Skeletal muscle satellite cell (primary cell): ENCODE data around the gene ZNF609.
"Not testable (repeated sequence)": the region's sequence is repeated elsewhere in the genome, so short reads cannot be mapped to it uniquely, and the experiment has no call there.

Experiments
- H3K27me3 ChIP-seq: 2 replicates; pipeline ENCODE4 v1.7.0; 2013; ENCODE audit warnings: low read length; ENCODE audit not compliant: control insufficient read depth, insufficient read depth
- H3K36me3 ChIP-seq: 2 replicates; pipeline ENCODE4 v1.7.0; 2013; ENCODE audit warnings: mild to moderate bottlenecking, control low read depth, low read length; ENCODE audit not compliant: insufficient read depth
- H3K4me1 ChIP-seq: 2 replicates; pipeline ENCODE4 v1.7.0; 2013; ENCODE audit warnings: low read length; ENCODE audit not compliant: control insufficient read depth, insufficient read depth
- H3K4me2 ChIP-seq: 2 replicates; pipeline ENCODE4 v1.7.0; 2013; ENCODE audit warnings: mild to moderate bottlenecking, low read length
- H3K4me3 ChIP-seq: 2 replicates; pipeline ENCODE4 v1.7.0; 2013; ENCODE audit warnings: low read length
- H3K9ac ChIP-seq: 2 replicates; pipeline ENCODE4 v1.7.0; 2013; ENCODE audit warnings: mild to moderate bottlenecking, low read depth, low read length, moderate library complexity
- H3K9me3 ChIP-seq: replicated peaks from 2 replicates; pipeline ENCODE4 v1.7.0; 2013; ENCODE audit warnings: mild to moderate bottlenecking, control low read depth, low read length

The ZNF609 gene

GRCh38 chr15:64634576-64635498 is 174.5 kb downstream of the ZNF609 start:
- Histone ChIP-seq H3K4me3 (no peak overlapping the region), H3K4me1 (peaks cover 9% of the 10 kb centered on the region)

GRCh38 chr15:64635499-64636495 is 175.4 kb downstream of the ZNF609 start:
- Histone ChIP-seq H3K4me2 (no peak overlapping the region), H3K9me3 (no peaks in the 10 kb centered on the region), H3K9ac (no peak overlapping the region), H3K4me1 (peaks cover 9% of the 10 kb centered on the region), H3K36me3 (peaks cover 13% of the 10 kb centered on the region), H3K27me3 (no peaks in the 10 kb centered on the region), H3K4me3 (no peak overlapping the region)

More at GRCh38 chr15:64634576-64635498, 174.5 kb downstream of the ZNF609 start:
- no peaks in the 10 kb centered on the region for H3K9me3 ChIP-seq
- no peaks in the 10 kb centered on the region for H3K27me3 ChIP-seq
- H3K9ac ChIP-seq: no peak overlapping the region
- no peak overlapping the region for H3K4me2 ChIP-seq
- H3K36me3 ChIP-seq: peaks cover 13% of the 10 kb centered on the region

- Histone ChIP-seq H3K4me1 (peaks cover 9% of the 10 kb centered on the region), H3K4me3 (no peak overlapping the region), H3K27me3 (no peaks in the 10 kb centered on the region)
These were observed 176.2 kb downstream of the ZNF609 start for GRCh38 chr15:64636556-64636955.

GRCh38 chr15:64637412-64637811 is 177.0 kb downstream of the ZNF609 start:
- Histone ChIP-seq H3K4me3 (no peak overlapping the region), H3K9ac (no peak overlapping the region), H3K4me2 (no peak overlapping the region), H3K36me3 (peaks cover 4% of the 10 kb centered on the region), H3K27me3 (no peaks in the 10 kb centered on the region), H3K4me1 (peaks cover 9% of the 10 kb centered on the region), H3K9me3 (no peaks in the 10 kb centered on the region)

More at GRCh38 chr15:64636556-64636955, 176.2 kb downstream of the ZNF609 start:
- Histone ChIP-seq H3K9me3 (no peaks in the 10 kb centered on the region), H3K9ac (no peak overlapping the region), H3K4me2 (no peak overlapping the region), H3K36me3 (peaks cover 8% of the 10 kb centered on the region)

- not testable (repeated sequence) for H3K4me2 ChIP-seq, H3K4me3 ChIP-seq, H3K36me3 ChIP-seq, H3K9me3 ChIP-seq, H3K27me3 ChIP-seq, H3K4me1 ChIP-seq, H3K9ac ChIP-seq
These were observed 179.4 kb downstream of the ZNF609 start for GRCh38 chr15:64639744-64640143.

- no peak overlapping the region for H3K4me3 ChIP-seq
- no peak overlapping the region for H3K4me2 ChIP-seq
- peaks cover 4% of the 10 kb centered on the region for H3K36me3 ChIP-seq
- H3K4me1 ChIP-seq: peaks cover 5% of the 10 kb centered on the region
- no peaks in the 10 kb centered on the region for H3K27me3 ChIP-seq
- no peaks in the 10 kb centered on the region for H3K9me3 ChIP-seq
- no peak overlapping the region for H3K9ac ChIP-seq
These were observed 179.9 kb downstream of the ZNF609 start for GRCh38 chr15:64640146-64640871.

GRCh38 chr15:64642875-64643274 is 182.5 kb downstream of the ZNF609 start:
- no peak overlapping the region for H3K4me2 ChIP-seq
- H3K4me3 ChIP-seq: no peak overlapping the region

GRCh38 chr15:64643685-64644084 is 183.3 kb downstream of the ZNF609 start:
- Histone ChIP-seq H3K9ac (no peak overlapping the region), H3K4me2 (no peak overlapping the region)

More at GRCh38 chr15:64642875-64643274, 182.5 kb downstream of the ZNF609 start:
- Histone ChIP-seq H3K9ac (no peak overlapping the region), H3K9me3 (no peaks in the 10 kb centered on the region), H3K27me3 (no peaks in the 10 kb centered on the region), H3K36me3 (no peaks in the 10 kb centered on the region), H3K4me1 (no peaks in the 10 kb centered on the region)

GRCh38 chr15:64644811-64645210 is 184.4 kb downstream of the ZNF609 start:
- not testable (repeated sequence) for H3K9ac ChIP-seq, H3K4me3 ChIP-seq, H3K4me2 ChIP-seq, H3K9me3 ChIP-seq, H3K36me3 ChIP-seq, H3K27me3 ChIP-seq, H3K4me1 ChIP-seq

More at GRCh38 chr15:64643685-64644084, 183.3 kb downstream of the ZNF609 start:
- Histone ChIP-seq H3K4me1 (no peaks in the 10 kb centered on the region), H3K9me3 (no peaks in the 10 kb centered on the region), H3K36me3 (no peaks in the 10 kb centered on the region), H3K4me3 (no peak overlapping the region), H3K27me3 (no peaks in the 10 kb centered on the region)

GRCh38 chr15:64645995-64646394 is 185.6 kb downstream of the ZNF609 start:
- no peaks in the 10 kb centered on the region for H3K36me3 ChIP-seq
- no peak overlapping the region for H3K9ac ChIP-seq
- H3K4me1 ChIP-seq: no peaks in the 10 kb centered on the region
- H3K9me3 ChIP-seq: no peaks in the 10 kb centered on the region
- H3K4me2 ChIP-seq: no peak overlapping the region
- no peak overlapping the region for H3K4me3 ChIP-seq
- no peaks in the 10 kb centered on the region for H3K27me3 ChIP-seq

- Histone ChIP-seq H3K4me1 (no peaks in the 10 kb centered on the region), H3K27me3 (no peaks in the 10 kb centered on the region), H3K9me3 (no peaks in the 10 kb centered on the region), H3K9ac (no peak overlapping the region), H3K4me3 (no peak overlapping the region), H3K4me2 (no peak overlapping the region), H3K36me3 (no peaks in the 10 kb centered on the region)
These were observed 187.0 kb downstream of the ZNF609 start for GRCh38 chr15:64647367-64647766.
